ENCODE data around the gene CCDC27. TPM values are rescaled to one million over a fixed set of nuclear protein-coding genes. Genes with fewer than 3 reads are reported as not detected.

CCDC27 gene
- total and polyA plus RNA-seq, 2 of the 8 experiments (the other 6 are each of a cell fraction or from before 2014, with no cell fraction given), result 0.15 TPM; not detected in 1

DNA sequence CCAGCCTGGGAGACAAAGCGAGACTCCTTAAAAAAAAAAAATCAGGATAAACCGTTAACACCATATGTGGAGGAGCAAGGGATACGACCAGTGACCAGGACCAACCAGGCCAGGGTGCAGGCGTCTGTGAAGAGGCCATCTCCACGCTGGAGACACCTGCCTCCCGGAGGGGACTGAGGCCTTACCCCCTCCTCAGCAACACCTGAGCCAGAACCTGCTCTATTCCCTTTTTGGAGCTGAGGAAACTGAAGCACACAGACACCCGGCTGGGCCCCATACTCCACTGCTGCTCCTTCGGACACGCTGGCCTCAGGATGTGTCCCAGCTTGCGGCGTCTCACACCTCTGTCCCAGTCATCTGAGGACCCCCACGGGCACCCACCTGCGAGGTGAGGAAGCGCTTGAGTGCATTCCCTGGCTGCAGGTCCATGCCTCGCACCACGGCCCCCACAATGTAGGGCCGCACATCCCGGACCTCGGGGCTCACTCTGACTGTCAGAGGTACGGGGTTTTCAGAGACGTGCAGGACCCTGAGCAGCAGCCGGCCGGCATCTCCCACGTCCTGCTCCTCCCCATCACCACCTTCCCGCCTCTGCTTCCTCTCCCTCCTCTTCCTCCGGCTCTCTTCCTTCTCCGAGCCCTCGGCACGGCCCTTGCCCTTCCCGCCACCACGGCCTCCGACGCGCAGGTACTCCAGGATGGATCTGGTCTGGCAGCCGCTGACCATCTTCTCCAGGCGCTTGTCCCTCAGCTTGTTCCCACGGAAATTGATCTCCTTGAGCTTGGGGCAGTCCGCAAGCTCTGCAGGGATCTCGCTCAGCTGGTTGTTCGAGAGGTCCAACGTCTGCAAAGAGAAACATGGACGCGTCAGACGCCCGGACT, 34.5 kb downstream of the CCDC27 start:
- Histone ChIP-seq H2BK15ac (ENCODE audit: low read length) (no peak overlapping the region), H3K27me3 (replicated peaks in 1 of 4; ENCODE audit: control insufficient read depth in 3 of 4, extremely low read depth in 1 of 4, insufficient read depth in 3 of 4, low read length in 3 of 4) (no peaks in the 10 kb centered on the region), H3K79me1 (ENCODE audit: low read depth, low read length) (peaks cover 27% of the 10 kb centered on the region), H4K8ac (ENCODE audit: extremely low read depth, insufficient read depth, low read length) (no peak overlapping the region), H3K14ac (ENCODE audit: insufficient read length) (no peak overlapping the region), H3K4me1 (replicated peaks in 1 of 4; ENCODE audit: control insufficient read depth in 3 of 4, insufficient read depth in 4 of 4, low read length in 3 of 4) (peaks cover 0 to 17% (median 13%) of the 10 kb centered on the region in 4 experiments; a peak in 6 of 7 replicates), H2AK5ac (ENCODE audit: low read depth, low read length) (no peak overlapping the region), H4K91ac (replicated peaks; ENCODE audit: insufficient read length, low read length) (no peak overlapping the region), H4K5ac (ENCODE audit: insufficient read length, low read depth, low read length) (no peak overlapping the region), H3K23ac (ENCODE audit: insufficient read length) (no peak overlapping the region), H3K79me2 (ENCODE audit: control insufficient read depth in 1 of 2, insufficient read depth in 2 of 2, low read length in 2 of 2) (peaks cover 6 to 46% of the 10 kb centered on the region in 2 experiments; a peak in 3 of 4 replicates), H2BK120ac (replicated peaks; ENCODE audit: low read depth, low read length) (no peak overlapping the region), H3K9me3 (ENCODE audit: insufficient read depth in 2 of 2, low read depth in 1 of 2, low read length in 1 of 2) (no peaks in the 10 kb centered on the region), H2AFZ (ENCODE audit: low read length) (no peak overlapping the region), H2BK20ac (ENCODE audit: low read length) (no peak overlapping the region), H3K18ac (ENCODE audit: extremely low read depth, low read length) (no peak overlapping the region), H3K4me2 (ENCODE audit: insufficient read depth in 1 of 2, low read depth in 2 of 2, low read length in 2 of 2) (no peak overlapping the region), H3K56ac (replicated peaks; ENCODE audit: insufficient read length, low read depth, low read length) (no peak overlapping the region), H3K27ac (ENCODE audit: low read depth, low read length) (no peak overlapping the region), H2BK5ac (ENCODE audit: low read depth, low read length) (no peak overlapping the region), H3K4ac (replicated peaks; ENCODE audit: insufficient read length, low read depth, low read length) (no peak overlapping the region), H4K20me1 (replicated peaks in 1 of 2; ENCODE audit: control insufficient read depth in 1 of 2, insufficient read depth in 2 of 2, low read length in 2 of 2) (peaks cover 11 to 27% of the 10 kb centered on the region in 2 experiments), H3K23me2 (ENCODE audit: low read depth, low read length) (no peaks in the 10 kb centered on the region), H3K9ac (replicated peaks in 1 of 4; ENCODE audit: extremely low read depth in 1 of 4, low read depth in 3 of 4, low read length in 3 of 4) (no peak overlapping the region), H3K36me3 (ENCODE audit: control insufficient read depth in 2 of 4, insufficient read depth in 4 of 4, low read length in 3 of 4) (peaks cover 22 to 45% (median 41%) of the 10 kb centered on the region in 4 experiments), H3K4me3 (ENCODE audit: extremely low read depth in 1 of 4, insufficient read depth in 2 of 4, low read depth in 3 of 4, low read length in 4 of 4) (no peak overlapping the region), H2BK12ac (ENCODE audit: low read depth, low read length) (no peak overlapping the region)
- ChIA-PET POLR2A (ENCODE audit: partially characterized antibody) (interaction anchor here (1.1 to 9.8 kb wide), 4 partner anchors 9 to 24 kb away, joined by 4 to 84 read pairs (median 8); partner anchors contain the start of gene LRRC47), CTCF (ENCODE audit: partially characterized antibody) (interaction anchor here (0.5 to 5.7 kb wide), 19 partner anchors 6 to 872 kb away, joined by 3 to 40 read pairs (median 4); partner anchors contain the start of gene LRRC47)
- WGBS, 2 experiments (ENCODE audit: extremely low coverage in 1 of 2, insufficient coverage in 1 of 2, insufficient read length in 1 of 2, insufficient replicate concordance in 2 of 2, low coverage in 1 of 2, low lambda C conversion rate in 2 of 2, missing lambda C conversion rate in 1 of 2), result 96% methylated on average over 45 of the region's 45 CpGs; no CpG with 5 or more reads in 1 of the 2 experiments
- no peak for TF ChIP-seq ZNF274 (IDR thresholded peaks at IDR 0.05; ENCODE audit: borderline replicate concordance, extremely low read depth, low read length)
- no peak for TF ChIP-seq EGR1 (IDR thresholded peaks at IDR 0.05; ENCODE audit: borderline replicate concordance, low read depth, low read length)
- TF ChIP-seq SP1 (IDR thresholded peaks at IDR 0.05; ENCODE audit: low read depth, low read length), result no peak
- no peak for TF ChIP-seq RBBP5 (IDR thresholded peaks at IDR 0.05; ENCODE audit: borderline replicate concordance, low read depth, low read length)
- TF ChIP-seq CREB1 (IDR thresholded peaks at IDR 0.05), result no peak
- no peak for TF ChIP-seq NANOG (IDR thresholded peaks at IDR 0.05; ENCODE audit: insufficient read depth, low read depth, low read length, poor library complexity, severe bottlenecking)
- FAIRE-seq, result no peak
- DNase-seq (ENCODE audit: low read depth in 1 of 2, low spot score in 2 of 2), result no peak

All from H1 (cell line).